ENCODE results near the gene RNF14. TPM values are rescaled to one million over a fixed set of nuclear protein-coding genes. Genes with fewer than 3 reads are reported as not detected.

Gene RNF14
- total RNA-seq, 1 experiment from 2014 or later: 20.1 TPM

GRCh38 chr5:142025637-142026036 lies 56.7 kb downstream of the RNF14 start:
- Histone ChIP-seq H2BK15ac (ENCODE audit: low read depth, low read length) (no peak overlapping the region), H2BK120ac (ENCODE audit: low read depth, low read length, poor library complexity, severe bottlenecking) (no peak overlapping the region), H2AK5ac (ENCODE audit: insufficient read length, low read length) (no peak overlapping the region), H3K4ac (ENCODE audit: low read depth, low read length) (no peak overlapping the region), H3K79me1 (ENCODE audit: insufficient read depth, low read depth, low read length, poor library complexity, severe bottlenecking) (no peaks in the 10 kb centered on the region), H4K8ac (replicated peaks; ENCODE audit: insufficient read length, low read depth, low read length) (no peak overlapping the region), H3K9me3 (ENCODE audit: control insufficient read depth, low read depth, low read length) (no peaks in the 10 kb centered on the region), H3K27me3 (ENCODE audit: insufficient read depth, low read length) (no peaks in the 10 kb centered on the region), H3K56ac (ENCODE audit: insufficient read length, low read depth, low read length) (no peak overlapping the region), H3K18ac (ENCODE audit: insufficient read length, low read depth, low read length) (no peak overlapping the region), H4K91ac (ENCODE audit: insufficient read length, low read depth, low read length) (no peak overlapping the region), H2BK5ac (ENCODE audit: insufficient read length, low read length) (no peak overlapping the region), H3K14ac (ENCODE audit: insufficient read depth, low read length) (no peak overlapping the region), H3K9ac (ENCODE audit: extremely low read depth, insufficient read length, low read length) (no peak overlapping the region), H3K27ac (ENCODE audit: insufficient read length, low read depth, low read length) (no peak overlapping the region), H3T11ph (ENCODE audit: low read length) (no peak overlapping the region), H2BK20ac (ENCODE audit: low read depth, low read length, poor library complexity, severe bottlenecking) (no peak overlapping the region), H2BK12ac (ENCODE audit: insufficient read length, low read depth, low read length) (no peak overlapping the region), H4K5ac (ENCODE audit: insufficient read length, low read depth, low read length) (no peak overlapping the region), H4K20me1 (ENCODE audit: control insufficient read depth, insufficient read depth, insufficient read length) (no peaks in the 10 kb centered on the region), H3K4me1 (ENCODE audit: insufficient read depth, low read length) (no peaks in the 10 kb centered on the region), H3K23ac (ENCODE audit: insufficient read length, low read depth, low read length) (no peak overlapping the region), H2AFZ (ENCODE audit: low read length) (no peak overlapping the region), H3K23me2 (ENCODE audit: insufficient read length, low read depth, low read length, poor library complexity, severe bottlenecking) (peaks cover 3% of the 10 kb centered on the region), H3K4me2 (ENCODE audit: insufficient read depth, insufficient read length, low read length) (peak overlapping the region; percentile 86), H3K79me2 (ENCODE audit: insufficient read depth, low read length) (no peaks in the 10 kb centered on the region)
- H3K4me3 Mint-ChIP-seq: peak overlapping the region; percentile 78 to 87; a peak in 2 of 5 replicates
- DNase-seq: no peak
- peaks cover 7% of the 10 kb centered on the region for H3K27me3 Mint-ChIP-seq (ENCODE audit: low read depth)
- H3K9me3 Mint-ChIP-seq: no peaks in the 10 kb centered on the region; a peak in 1 of 5 replicates
- no peak for TF ChIP-seq CTCF (conservative IDR thresholded peaks at IDR 0.05)
- no peak overlapping the region for H3K27ac Mint-ChIP-seq
- WGBS (ENCODE audit: extremely low coverage, insufficient read length, low lambda C conversion rate): no CpG with 5 or more reads among the region's 8 CpGs
- peaks cover 15 to 18% of the 10 kb centered on the region in 2 experiments for H3K4me1 Mint-ChIP-seq
- no peaks in the 10 kb centered on the region for H3K36me3 Mint-ChIP-seq (ENCODE audit: insufficient read depth in 1 of 3, low read depth in 3 of 3)
